AG09309 (cell line): ENCODE results near the gene MAPK1.
A peak's percentile ranks its signal among the peaks of the same experiment; 100 is the strongest.

ENCODE experiments used
- DNase-seq: peaks from one replicate; pipeline ENCODE4 v3.0.0-alpha.2; 2010; ENCODE audit warnings: low read depth
- H3K4me3 ChIP-seq: 2 replicates; pipeline ENCODE4 v1.5.1; 2011; ENCODE audit warnings: mild to moderate bottlenecking, low read depth, low read length, moderate library complexity; ENCODE audit not compliant: control insufficient read depth
- CTCF ChIP-seq: IDR thresholded peaks from 2 replicates; pipeline ENCODE4 v1.5.1; 2011; ENCODE audit warnings: mild to moderate bottlenecking, low read depth, low read length, inconsistent platforms; ENCODE audit not compliant: insufficient read depth, control insufficient read depth; ENCODE audit errors: missing control alignments

Gene MAPK1

GRCh38 chr22:21712751-21713427, 154.6 kb downstream of the MAPK1 start:
- H3K4me3 ChIP-seq, result no peak overlapping the region
- DNase-seq, result peak; percentile 32
- TF ChIP-seq CTCF, result peak; percentile 75

GRCh38 chr22:21711851-21712250, 155.6 kb downstream of the MAPK1 start:
- DNase-seq, result no peak
- TF ChIP-seq CTCF, result no peak
- no peak overlapping the region for H3K4me3 ChIP-seq

GRCh38 chr22:21710156-21710555, 157.3 kb downstream of the MAPK1 start:
- TF ChIP-seq CTCF, result no peak
- H3K4me3 ChIP-seq, result no peak overlapping the region
- no peak for DNase-seq

GRCh38 chr22:21709688-21710087, 157.8 kb downstream of the MAPK1 start:
- no peak overlapping the region for H3K4me3 ChIP-seq
- TF ChIP-seq CTCF, result no peak
- no peak for DNase-seq

- no peak for DNase-seq
- TF ChIP-seq CTCF, result no peak
These were observed 158.5 kb downstream of the MAPK1 start for GRCh38 chr22:21708960-21709359.

GRCh38 chr22:21707677-21708076, 159.8 kb downstream of the MAPK1 start:
- no peak for TF ChIP-seq CTCF
- no peak overlapping the region for H3K4me3 ChIP-seq
- DNase-seq, result no peak

More at GRCh38 chr22:21708960-21709359, 158.5 kb downstream of the MAPK1 start:
- H3K4me3 ChIP-seq, result no peak overlapping the region
